NCI-H146 treated with DMSO at 0.1 percent for 48 hours (cell line): ENCODE data around the gene CDKL1.
"Not testable (repeated sequence)": the region's sequence is repeated elsewhere in the genome, so short reads cannot be mapped to it uniquely, and the experiment has no call there.

ENCODE experiments used
- DNase-seq: peaks from one replicate; lab custom pipeline; 2025; ENCODE audit not compliant: unreplicated experiment; lab: John Stamatoyannopoulos, UW

The CDKL1 gene

DNA sequence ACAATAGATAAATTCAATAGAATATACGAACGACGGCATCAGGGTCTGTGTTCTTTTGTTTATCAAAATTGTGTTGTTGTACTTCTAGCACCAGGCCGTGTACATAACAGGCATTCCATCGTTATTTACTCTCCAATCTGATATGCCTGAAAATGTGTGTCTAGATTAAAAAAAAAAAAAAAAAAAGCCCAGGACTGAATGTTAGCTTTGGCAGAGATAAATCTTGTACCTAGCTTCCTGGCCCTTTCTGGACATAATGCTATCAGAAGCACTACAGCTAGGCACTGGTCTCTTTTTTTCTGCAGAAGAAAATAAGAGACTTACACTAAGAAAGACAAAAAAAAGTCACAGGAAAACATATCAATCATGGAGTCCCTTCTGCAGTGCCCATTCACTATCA, 37.0 kb downstream of the CDKL1 start:
- no peak for DNase-seq

- DNase-seq, result no peak
Observed at GRCh38 chr14:50357753-50358395, 38.8 kb downstream of the CDKL1 start.

GRCh38 chr14:50357124-50357523, 39.6 kb downstream of the CDKL1 start:
- DNase-seq, result no peak

DNA sequence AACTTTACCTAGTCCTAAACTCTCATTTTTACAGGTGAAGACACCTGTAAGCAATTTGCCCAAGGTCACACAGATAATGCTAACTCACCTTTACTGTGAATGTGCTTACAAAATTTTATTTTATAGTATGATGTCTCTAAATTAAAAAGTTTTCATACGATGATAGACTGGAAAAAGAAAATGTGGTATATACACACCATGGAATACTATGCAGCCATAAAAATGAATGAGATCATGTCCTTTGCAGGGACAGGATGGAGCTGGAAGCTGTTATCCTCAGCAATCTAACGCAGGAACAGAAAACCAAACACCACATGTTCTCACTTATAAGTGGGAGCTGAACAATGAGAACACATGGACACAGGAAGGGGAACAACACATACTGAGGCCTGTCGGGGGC, 40.4 kb downstream of the CDKL1 start:
- not testable (repeated sequence) for DNase-seq

DNA sequence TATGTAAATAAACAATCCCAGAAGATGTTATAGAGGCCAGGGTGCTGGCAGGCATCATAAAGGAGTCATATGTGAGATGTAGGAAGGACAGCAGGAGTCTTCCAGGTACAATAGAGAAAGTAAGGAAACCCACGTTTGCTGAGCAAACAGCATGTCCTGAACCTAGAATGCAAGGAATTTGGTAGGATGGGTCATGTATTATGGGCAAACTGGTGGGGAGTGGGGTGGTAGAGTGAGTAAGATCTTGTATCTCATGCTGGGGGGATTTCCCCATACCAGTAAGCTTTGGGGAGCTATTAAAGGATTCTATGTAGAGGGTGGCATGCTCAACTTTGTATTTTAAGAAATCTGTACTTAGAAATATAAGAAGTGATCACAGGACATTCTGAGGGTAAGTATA, 41.0 kb downstream of the CDKL1 start:
- DNase-seq, result no peak

DNA sequence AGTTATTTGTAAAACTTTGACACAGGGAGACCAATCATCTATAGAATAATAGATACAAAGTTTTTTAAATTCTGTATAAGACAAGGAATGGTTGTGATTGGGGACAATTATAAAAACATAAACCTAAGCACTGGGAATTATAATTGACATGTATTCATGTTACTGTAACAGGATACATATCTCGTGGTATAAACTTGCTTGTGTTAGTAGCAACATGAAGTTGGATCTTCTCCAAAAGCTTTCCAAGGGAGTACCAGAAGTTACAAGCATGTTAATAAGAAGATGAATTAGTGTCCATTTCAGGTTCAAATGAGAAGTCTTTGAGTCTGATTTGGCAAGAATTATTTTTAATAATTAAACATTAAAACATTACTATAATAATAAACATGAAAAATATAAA, 42.2 kb downstream of the CDKL1 start:
- no peak for DNase-seq

DNA sequence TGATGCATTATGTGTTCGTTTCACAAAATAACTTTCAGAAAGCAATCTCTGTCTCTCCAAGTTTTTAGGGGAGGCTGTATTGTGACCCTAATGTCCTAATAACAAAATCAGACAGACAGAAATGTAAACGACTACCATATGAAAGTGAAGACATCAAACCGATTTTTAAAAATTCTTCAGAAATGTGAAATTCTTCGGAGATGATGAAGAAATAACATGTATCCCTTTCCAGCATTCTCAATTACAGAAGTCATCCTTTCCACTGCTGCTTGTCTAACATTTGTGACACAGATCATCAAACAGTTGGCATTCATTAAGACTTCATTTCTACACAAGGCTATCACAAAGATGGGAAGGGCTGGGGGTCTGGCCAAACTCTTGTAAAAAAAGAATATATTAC, 43.6 kb downstream of the CDKL1 start:
- DNase-seq, result no peak

GRCh38 chr14:50352584-50352983, 44.1 kb downstream of the CDKL1 start:
- no peak for DNase-seq

DNA sequence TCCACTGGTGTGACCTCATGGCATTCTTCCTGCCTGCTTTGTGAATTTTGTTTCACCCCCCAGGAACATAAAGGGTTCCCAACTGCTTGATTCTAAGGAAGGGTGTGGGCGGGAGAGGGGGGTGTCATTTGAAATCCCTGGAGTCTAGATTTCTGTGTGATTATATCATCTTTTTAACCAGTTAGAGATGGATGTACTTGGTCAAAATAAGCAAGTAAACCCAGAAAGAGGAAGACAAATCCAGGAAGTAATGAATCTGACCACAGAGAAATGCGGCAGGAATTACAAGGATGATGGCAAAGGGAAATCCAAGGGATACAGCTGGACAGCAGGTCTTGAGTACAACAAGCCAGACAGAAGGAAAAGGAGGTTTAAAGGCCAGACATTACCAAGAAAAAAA, 45.7 kb downstream of the CDKL1 start:
- no peak for DNase-seq

GRCh38 chr14:50348933-50349332, 47.7 kb downstream of the CDKL1 start:
- no peak for DNase-seq

DNA sequence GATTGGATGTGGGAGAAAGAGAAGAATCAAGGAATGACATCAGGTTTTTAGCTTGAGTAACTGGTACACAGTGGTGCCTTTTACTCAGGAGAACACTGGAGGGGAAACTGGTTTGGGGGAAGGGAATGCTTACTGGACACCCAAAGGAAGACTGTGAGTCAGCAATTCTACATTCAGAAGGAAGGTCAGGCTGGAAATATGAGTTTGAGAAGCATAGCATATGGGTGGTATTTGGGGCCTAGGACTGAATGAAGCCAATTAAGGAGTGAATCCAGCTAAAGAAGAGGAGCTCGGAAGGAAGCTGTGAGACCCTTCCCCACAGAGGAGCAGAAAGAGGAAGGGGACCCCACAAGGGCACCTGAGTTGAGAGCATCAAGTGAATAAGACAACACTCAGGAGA, 49.2 kb downstream of the CDKL1 start:
- no peak for DNase-seq

DNA sequence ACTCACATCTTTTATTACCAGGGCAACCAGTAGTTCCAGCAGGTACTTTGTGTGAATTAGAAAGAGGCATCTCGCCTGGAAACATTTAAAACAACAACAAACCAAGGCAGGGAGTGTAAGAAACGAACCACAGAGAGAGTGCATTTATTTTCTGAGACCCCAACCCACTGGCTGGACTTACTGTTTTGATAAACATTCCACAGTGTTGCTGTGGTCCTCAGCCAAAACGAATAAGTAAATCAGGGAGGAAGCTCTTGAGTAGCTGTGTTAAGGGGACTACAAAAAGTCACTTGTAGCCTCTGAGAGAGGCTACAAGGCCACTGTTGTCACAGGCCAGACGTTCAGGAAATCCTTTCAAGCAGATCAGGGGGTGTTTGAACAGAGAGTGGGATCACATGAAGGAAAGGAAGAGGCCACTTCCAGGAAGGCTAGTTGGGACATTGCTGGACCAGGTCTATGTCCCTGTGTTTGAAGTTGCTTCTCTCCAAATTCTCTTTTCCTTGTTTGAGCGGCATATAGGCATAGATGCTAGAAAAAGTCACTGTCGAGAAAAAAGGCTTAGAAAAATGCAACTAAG, 50.7 kb downstream of the CDKL1 start:
- DNase-seq, result no peak

- no peak for DNase-seq
Observed at GRCh38 chr14:50344876-50345563, 51.7 kb downstream of the CDKL1 start.

- no peak for DNase-seq
Observed at GRCh38 chr14:50344116-50344775, 52.4 kb downstream of the CDKL1 start.

DNA sequence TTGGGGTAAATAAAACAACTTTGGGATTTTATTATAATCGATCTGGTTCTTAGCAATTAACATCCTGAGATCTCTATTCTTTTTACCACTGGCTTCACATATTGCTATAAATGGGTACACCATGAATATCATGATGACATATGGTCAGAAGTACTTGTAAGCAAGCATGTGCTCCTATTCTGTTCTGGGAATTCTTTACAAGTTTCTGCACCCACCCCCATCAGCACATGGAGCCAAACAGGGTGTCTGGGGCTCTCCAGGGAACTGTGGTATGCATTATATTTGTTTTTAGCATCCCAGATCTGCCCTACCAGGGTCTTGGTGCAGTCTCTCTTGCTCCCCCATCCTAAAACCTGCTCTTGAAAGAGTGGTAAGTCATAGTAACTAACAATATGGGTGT, 53.2 kb downstream of the CDKL1 start:
- no peak for DNase-seq

- no peak for DNase-seq
Observed at GRCh38 chr14:50342221-50343078, 54.2 kb downstream of the CDKL1 start.

DNA sequence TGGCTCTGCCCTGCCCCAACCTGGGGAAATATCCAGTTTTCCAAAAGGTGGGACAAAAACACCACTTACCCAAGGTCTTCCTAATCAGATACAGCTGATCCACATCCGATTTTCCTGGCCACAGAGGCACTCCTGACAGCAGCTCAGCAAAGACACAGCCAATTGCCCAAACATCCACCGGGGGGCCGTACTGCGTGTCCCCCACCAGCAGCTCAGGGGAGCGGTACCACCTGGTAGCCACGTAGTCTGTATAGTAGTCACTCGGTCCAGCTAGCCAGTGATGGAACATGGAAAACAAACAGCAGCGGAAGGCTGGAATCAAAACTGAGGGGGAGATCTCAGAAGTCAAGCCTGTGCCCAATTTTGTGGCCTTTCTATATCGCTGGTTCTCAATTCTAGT, 55.7 kb downstream of the CDKL1 start:
- DNase-seq, result no peak

DNA sequence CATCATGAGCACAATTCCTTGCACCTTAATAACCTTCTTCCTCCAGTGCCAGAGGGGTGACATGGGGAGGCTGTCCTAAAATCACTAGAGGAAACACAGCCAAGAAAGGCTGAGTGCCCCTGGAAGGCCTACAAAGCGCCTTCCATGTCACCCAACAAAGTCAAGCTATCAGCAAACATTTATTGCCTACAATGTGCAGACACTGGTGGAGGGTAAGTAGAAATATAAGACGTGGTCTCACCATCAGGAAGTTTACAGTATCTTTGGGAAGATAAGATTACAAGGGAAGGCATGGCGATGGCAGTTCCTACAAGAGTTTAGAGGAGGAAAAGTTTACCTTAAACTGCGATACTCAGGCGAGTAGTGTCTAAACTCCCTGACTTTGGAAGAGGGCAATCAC, 56.6 kb downstream of the CDKL1 start:
- DNase-seq, result no peak

- no peak for DNase-seq
Observed at GRCh38 chr14:50339178-50339804, 57.4 kb downstream of the CDKL1 start.

DNA sequence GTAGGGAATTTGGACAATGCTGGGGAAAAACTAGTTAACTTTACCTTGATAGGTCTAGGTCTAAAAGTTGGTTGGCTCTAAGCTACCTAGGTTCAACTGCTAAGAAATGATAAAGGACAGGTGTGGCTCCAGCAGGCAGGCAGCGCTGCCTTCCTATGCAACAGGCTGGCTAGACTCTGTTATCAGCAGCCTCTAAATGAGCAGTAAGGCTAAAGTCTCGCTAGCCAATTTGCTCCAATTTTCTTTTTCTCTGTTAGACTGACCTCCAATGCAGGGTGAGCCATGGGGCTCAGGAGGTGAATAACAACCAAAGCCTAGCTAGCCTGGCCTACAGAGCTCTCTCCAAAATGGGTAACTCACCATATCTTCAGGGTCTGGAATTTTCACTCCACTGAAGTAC, 58.1 kb downstream of the CDKL1 start:
- DNase-seq, result no peak
